ENCODE measurements around the gene ATG9A.

ATG9A gene

GRCh38 chr2:219175486-219175885 is 54.0 kb downstream of the ATG9A start:
- no peak for DNase-seq

- no peak for DNase-seq
These were observed 54.6 kb downstream of the ATG9A start for GRCh38 chr2:219174801-219175200.

DNA sequence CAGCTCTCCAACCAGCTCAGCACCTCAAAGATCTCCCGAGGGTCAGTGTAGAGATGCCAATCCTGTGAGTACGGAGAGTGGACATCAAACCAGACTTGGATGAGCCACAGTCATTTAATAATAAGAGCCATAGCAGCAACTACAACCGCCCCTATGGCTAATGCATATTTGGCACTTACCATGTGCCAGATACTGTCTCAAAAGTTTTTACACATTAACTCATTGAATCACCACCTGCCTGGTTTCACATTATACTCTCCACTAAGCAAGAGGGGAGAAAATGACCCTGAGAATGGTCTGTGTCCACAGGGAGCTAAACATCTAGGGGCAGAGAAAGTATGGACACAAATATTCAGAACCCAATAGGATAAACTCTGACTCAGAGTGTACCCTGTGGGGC is 55.3 kb downstream of the ATG9A start:
- no peak for DNase-seq

DNA sequence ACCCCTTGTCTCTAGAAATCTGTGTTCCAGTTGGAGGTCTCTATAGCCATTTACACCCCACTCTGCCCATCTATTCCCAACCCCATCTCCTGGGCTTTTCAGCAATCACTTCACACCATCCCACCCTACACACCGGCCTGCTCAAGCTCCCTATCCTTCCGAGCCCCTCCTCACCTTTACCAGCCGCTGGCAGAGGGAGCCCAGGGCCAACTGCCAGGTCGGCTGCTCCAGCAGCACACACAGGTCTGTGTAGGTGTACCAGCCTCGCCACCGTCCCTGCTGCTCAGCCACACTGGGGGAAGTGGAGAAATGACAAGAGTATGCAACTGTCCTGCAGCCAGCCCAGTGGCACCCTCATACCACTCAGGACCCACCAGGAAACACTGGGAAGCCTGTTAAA is 56.3 kb downstream of the ATG9A start:
- DNase-seq = no peak

DNA sequence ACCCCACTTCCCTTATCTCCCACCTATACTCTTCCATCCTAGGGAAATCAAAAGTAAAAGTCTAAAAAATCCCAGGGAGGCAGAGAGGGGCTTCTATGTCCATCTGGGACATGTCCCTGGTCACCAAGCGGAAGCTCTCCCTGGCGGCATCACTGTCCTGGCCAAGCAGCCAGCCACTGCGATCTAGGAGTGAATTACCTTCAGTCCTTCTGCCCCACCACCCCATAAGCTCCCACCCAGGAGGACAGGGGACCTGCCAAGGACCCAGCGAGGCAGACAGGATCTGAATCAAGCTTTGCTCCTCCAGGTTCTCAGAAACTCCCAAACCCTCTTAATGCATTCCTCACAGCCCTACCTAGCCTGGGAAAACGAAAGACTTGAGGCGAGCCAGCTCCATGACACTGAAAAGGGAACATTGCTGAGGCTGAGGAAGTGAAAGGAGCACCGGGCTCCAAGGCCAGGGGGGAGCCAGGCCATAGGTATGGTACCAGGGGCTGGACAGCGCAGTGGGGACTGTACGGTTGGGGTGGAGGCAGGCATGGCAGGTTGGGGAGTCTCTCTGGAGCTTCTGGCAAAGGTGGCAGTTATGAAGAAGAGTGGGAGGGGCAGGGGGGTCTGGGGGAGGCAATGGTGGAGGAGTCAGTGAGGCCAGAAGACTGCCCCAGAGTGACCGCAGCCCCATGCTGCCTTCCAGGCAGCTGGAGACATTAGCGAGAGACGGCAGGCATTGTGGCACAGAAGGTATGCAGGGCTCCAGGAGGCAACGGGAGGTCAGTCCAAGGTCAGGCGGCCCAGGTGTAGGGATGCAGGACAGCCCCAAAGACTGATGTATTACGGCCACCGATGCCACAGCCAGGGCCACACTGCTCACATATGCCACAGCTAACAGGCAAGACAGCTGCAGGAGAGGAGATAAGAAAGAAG is 56.9 kb downstream of the ATG9A start:
- no peak for DNase-seq

DNA sequence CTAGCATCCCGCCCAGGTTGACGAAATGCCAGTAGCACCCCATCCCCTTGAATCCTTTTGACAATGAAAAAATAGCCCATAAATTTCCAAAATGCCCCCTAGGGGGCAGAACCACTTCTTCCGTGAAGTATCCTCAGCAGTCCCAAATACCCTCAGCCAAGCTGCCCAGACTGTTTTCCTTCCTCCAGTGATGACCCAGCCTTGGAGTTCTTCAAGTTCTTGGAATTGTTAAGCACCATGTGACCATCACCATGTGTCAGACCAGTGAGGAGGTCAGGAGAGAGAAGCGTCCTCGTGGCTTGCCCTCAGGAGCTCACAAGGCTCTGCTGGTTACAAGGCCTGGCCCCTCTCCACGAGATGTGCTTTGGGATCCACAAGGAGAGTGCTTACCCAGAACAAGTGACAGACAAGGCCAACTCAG is 58.2 kb downstream of the ATG9A start:
- peak; percentile 36 for DNase-seq

GRCh38 chr2:219169930-219170654 is 59.3 kb downstream of the ATG9A start, which contains the start of gene SLC23A3:
SLC23A3 (minus strand) TSS chr2:219170029; CDS start chr2:219169984, 45 bp downstream.
- DNase-seq = no peak
